ENCODE results near the gene PCDHGA1.

PCDHGA1 gene

DNA sequence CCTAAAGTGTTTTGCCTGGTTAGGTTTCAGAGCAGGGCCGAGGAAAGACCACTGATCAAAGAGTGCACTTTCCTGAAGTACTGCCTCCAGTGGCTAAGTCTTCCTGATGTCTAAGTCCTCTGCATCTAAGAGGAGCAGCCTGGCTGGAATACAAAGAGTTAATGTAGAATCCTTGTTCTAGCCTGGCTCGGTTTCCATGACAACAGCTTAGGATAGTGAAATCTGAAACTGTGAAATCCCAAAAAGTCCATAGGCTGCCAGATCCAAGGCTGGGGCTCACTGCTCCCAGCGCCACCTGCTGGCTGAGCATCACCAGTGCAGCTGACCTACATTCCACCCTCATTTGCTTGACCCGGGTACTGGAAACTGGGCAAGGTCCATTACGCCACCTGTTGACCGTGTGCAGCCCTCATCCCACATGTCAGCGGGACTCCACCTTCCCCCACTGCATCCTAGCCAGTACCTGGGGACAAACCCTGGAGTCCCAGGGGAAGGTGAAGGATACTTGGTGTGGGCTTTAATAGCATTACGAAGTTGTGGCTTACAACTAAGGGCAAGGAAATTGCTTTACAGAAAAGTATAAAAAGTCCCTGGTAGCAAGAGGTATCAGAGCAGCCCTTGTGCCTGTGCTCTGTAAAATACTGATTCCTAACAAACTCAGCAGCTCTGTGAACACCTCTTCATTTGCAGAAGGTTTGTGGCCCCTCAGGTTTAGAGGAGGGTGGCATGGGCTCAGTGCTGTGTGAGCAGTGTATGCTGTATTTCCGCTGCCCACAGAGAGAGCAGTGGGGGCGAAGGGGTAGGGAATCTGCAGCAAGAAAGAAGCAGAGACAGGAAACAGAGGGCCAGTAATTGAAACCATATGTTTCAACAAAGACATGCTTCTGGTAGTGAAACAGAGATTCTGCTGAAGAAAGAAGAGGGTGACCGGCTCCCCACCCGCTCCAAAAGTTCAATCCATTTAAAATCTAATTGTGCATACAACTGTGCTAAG is 194.6 kb downstream of the PCDHGA1 start (continued):
- TF ChIP-seq, protein P1, sequence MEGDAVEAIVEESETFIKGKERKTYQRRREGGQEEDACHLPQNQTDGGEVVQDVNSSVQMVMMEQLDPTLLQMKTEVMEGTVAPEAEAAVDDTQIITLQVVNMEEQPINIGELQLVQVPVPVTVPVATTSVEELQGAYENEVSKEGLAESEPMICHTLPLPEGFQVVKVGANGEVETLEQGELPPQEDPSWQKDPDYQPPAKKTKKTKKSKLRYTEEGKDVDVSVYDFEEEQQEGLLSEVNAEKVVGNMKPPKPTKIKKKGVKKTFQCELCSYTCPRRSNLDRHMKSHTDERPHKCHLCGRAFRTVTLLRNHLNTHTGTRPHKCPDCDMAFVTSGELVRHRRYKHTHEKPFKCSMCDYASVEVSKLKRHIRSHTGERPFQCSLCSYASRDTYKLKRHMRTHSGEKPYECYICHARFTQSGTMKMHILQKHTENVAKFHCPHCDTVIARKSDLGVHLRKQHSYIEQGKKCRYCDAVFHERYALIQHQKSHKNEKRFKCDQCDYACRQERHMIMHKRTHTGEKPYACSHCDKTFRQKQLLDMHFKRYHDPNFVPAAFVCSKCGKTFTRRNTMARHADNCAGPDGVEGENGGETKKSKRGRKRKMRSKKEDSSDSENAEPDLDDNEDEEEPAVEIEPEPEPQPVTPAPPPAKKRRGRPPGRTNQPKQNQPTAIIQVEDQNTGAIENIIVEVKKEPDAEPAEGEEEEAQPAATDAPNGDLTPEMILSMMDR (tag by site-specific recombination; IDR thresholded peaks at IDR 0.05) = peak; percentile 98
- TF ChIP-seq ZNF585B (tag by site-specific recombination; IDR thresholded peaks at IDR 0.05) (no peak), ZSCAN30 (tag by site-specific recombination; IDR thresholded peaks at IDR 0.05) (no peak), IKZF3 (tag by site-specific recombination; IDR thresholded peaks at IDR 0.05) (peak; percentile 88), SP7 (tag by site-specific recombination; IDR thresholded peaks at IDR 0.05) (0 out of 2 replicates have a peak, but pooled peaks have one; percentile 35), MZF1 (tag by site-specific recombination; IDR thresholded peaks at IDR 0.05; ENCODE audit: borderline replicate concordance) (0 out of 2 replicates have a peak, but pooled peaks have one; percentile 15), SCRT2 (tag by site-specific recombination; IDR thresholded peaks at IDR 0.05) (peak; percentile 93), ZIC2 (tag by site-specific recombination; IDR thresholded peaks at IDR 0.05) (peak; percentile 62; the same call in 1 of the 2 replicates), ZNF571 (tag by site-specific recombination; IDR thresholded peaks at IDR 0.05) (no peak), WT1 (tag by site-specific recombination; IDR thresholded peaks at IDR 0.05) (no peak), SCRT1 (tag by site-specific recombination; IDR thresholded peaks at IDR 0.05; ENCODE audit: borderline replicate concordance) (peak; percentile 62; the same call in 1 of the 2 replicates), HOXA7 (CRISPR knock-in tag; IDR thresholded peaks at IDR 0.05; ENCODE audit: borderline replicate concordance) (no peak), ZBTB20 (tag by site-specific recombination; IDR thresholded peaks at IDR 0.05) (peak; percentile 22; the same call in 1 of the 2 replicates), ZNF23 (tag by site-specific recombination; IDR thresholded peaks at IDR 0.05; ENCODE audit: borderline replicate concordance) (no peak), ZNF510 (tag by site-specific recombination; IDR thresholded peaks at IDR 0.05; ENCODE audit: insufficient replicate concordance) (no peak), ZFP37 (tag by site-specific recombination; IDR thresholded peaks at IDR 0.05) (peak; percentile 72; the same call in 1 of the 2 replicates), ZNF660 (tag by site-specific recombination; IDR thresholded peaks at IDR 0.05) (peak; percentile 89), ZFP69B (tag by site-specific recombination; IDR thresholded peaks at IDR 0.05) (0 out of 2 replicates have a peak, but pooled peaks have one; percentile 25)
- TF ChIP-seq, protein P2, sequence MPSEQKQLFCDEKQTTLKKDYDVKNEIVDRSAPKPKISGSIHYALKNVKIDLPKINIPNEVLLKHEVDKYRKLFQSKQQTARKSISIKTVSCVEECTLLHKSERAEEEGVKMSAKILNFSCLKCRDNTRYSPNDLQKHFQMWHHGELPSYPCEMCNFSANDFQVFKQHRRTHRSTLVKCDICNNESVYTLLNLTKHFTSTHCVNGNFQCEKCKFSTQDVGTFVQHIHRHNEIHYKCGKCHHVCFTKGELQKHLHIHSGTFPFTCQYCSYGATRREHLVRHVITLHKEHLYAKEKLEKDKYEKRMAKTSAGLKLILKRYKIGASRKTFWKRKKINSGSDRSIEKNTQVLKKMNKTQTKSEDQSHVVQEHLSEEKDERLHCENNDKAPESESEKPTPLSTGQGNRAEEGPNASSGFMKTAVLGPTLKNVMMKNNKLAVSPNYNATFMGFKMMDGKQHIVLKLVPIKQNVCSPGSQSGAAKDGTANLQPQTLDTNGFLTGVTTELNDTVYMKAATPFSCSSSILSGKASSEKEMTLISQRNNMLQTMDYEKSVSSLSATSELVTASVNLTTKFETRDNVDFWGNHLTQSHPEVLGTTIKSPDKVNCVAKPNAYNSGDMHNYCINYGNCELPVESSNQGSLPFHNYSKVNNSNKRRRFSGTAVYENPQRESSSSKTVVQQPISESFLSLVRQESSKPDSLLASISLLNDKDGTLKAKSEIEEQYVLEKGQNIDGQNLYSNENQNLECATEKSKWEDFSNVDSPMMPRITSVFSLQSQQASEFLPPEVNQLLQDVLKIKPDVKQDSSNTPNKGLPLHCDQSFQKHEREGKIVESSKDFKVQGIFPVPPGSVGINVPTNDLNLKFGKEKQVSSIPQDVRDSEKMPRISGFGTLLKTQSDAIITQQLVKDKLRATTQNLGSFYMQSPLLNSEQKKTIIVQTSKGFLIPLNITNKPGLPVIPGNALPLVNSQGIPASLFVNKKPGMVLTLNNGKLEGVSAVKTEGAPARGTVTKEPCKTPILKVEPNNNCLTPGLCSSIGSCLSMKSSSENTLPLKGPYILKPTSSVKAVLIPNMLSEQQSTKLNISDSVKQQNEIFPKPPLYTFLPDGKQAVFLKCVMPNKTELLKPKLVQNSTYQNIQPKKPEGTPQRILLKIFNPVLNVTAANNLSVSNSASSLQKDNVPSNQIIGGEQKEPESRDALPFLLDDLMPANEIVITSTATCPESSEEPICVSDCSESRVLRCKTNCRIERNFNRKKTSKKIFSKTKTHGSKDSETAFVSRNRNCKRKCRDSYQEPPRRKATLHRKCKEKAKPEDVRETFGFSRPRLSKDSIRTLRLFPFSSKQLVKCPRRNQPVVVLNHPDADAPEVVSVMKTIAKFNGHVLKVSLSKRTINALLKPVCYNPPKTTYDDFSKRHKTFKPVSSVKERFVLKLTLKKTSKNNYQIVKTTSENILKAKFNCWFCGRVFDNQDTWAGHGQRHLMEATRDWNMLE (tag by site-specific recombination; conservative IDR thresholded peaks at IDR 0.05; ENCODE audit: low read depth) = peak; percentile 24; the same call in 1 of the 2 replicates
- TF ChIP-seq, protein P3, sequence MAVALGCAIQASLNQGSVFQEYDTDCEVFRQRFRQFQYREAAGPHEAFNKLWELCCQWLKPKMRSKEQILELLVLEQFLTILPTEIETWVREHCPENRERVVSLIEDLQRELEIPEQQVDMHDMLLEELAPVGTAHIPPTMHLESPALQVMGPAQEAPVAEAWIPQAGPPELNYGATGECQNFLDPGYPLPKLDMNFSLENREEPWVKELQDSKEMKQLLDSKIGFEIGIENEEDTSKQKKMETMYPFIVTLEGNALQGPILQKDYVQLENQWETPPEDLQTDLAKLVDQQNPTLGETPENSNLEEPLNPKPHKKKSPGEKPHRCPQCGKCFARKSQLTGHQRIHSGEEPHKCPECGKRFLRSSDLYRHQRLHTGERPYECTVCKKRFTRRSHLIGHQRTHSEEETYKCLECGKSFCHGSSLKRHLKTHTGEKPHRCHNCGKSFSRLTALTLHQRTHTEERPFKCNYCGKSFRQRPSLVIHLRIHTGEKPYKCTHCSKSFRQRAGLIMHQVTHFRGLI (tag by site-specific recombination; IDR thresholded peaks at IDR 0.05) = no peak
- TF ChIP-seq, protein P4, sequence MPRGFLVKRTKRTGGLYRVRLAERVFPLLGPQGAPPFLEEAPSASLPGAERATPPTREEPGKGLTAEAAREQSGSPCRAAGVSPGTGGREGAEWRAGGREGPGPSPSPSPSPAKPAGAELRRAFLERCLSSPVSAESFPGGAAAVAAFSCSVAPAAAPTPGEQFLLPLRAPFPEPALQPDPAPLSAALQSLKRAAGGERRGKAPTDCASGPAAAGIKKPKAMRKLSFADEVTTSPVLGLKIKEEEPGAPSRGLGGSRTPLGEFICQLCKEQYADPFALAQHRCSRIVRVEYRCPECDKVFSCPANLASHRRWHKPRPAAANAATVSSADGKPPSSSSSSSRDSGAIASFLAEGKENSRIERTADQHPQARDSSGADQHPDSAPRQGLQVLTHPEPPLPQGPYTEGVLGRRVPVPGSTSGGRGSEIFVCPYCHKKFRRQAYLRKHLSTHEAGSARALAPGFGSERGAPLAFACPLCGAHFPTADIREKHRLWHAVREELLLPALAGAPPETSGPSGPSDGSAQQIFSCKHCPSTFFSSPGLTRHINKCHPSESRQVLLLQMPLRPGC (tag by site-specific recombination; IDR thresholded peaks at IDR 0.05) = no peak
- TF ChIP-seq, protein P5, sequence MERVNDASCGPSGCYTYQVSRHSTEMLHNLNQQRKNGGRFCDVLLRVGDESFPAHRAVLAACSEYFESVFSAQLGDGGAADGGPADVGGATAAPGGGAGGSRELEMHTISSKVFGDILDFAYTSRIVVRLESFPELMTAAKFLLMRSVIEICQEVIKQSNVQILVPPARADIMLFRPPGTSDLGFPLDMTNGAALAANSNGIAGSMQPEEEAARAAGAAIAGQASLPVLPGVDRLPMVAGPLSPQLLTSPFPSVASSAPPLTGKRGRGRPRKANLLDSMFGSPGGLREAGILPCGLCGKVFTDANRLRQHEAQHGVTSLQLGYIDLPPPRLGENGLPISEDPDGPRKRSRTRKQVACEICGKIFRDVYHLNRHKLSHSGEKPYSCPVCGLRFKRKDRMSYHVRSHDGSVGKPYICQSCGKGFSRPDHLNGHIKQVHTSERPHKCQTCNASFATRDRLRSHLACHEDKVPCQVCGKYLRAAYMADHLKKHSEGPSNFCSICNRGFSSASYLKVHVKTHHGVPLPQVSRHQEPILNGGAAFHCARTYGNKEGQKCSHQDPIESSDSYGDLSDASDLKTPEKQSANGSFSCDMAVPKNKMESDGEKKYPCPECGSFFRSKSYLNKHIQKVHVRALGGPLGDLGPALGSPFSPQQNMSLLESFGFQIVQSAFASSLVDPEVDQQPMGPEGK (tag by site-specific recombination; IDR thresholded peaks at IDR 0.05) = 0 out of 2 replicates have a peak, but pooled peaks have one; percentile 29
- TF ChIP-seq, protein P6, sequence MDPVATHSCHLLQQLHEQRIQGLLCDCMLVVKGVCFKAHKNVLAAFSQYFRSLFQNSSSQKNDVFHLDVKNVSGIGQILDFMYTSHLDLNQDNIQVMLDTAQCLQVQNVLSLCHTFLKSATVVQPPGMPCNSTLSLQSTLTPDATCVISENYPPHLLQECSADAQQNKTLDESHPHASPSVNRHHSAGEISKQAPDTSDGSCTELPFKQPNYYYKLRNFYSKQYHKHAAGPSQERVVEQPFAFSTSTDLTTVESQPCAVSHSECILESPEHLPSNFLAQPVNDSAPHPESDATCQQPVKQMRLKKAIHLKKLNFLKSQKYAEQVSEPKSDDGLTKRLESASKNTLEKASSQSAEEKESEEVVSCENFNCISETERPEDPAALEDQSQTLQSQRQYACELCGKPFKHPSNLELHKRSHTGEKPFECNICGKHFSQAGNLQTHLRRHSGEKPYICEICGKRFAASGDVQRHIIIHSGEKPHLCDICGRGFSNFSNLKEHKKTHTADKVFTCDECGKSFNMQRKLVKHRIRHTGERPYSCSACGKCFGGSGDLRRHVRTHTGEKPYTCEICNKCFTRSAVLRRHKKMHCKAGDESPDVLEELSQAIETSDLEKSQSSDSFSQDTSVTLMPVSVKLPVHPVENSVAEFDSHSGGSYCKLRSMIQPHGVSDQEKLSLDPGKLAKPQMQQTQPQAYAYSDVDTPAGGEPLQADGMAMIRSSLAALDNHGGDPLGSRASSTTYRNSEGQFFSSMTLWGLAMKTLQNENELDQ (tag by site-specific recombination; IDR thresholded peaks at IDR 0.05; ENCODE audit: low read depth) = no peak
